Nephron (organoid): ENCODE measurements around the gene ETS1.

Source experiments
- H3K27ac Mint-ChIP-seq, 3 experiments: 2 replicates each; pipeline ENCODE4 v1.8.0; 2020; ENCODE audit warnings: mixed read lengths in 3 of 3, mild to moderate bottlenecking in 2 of 3, moderate library complexity in 1 of 3
- H3K27me3 Mint-ChIP-seq: 2 replicates; pipeline ENCODE4 v1.8.0; 2021; ENCODE audit warnings: low read depth, mild to moderate bottlenecking, moderate library complexity, mixed read lengths
- H3K36me3 Mint-ChIP-seq: 2 replicates; pipeline ENCODE4 v1.8.0; 2020; ENCODE audit warnings: low read depth, mixed read lengths
- H3K4me1 Mint-ChIP-seq: 2 replicates; pipeline ENCODE4 v1.8.0; 2020; ENCODE audit warnings: mixed read lengths
- H3K4me3 Mint-ChIP-seq, 3 experiments: 2 replicates each; pipeline ENCODE4 v1.8.0; 2020; ENCODE audit warnings: mild to moderate bottlenecking in 3 of 3, mixed read lengths in 3 of 3, moderate library complexity in 2 of 3
- H3K9me3 Mint-ChIP-seq: 2 replicates; pipeline ENCODE4 v1.8.0; 2020; ENCODE audit warnings: mixed read lengths
- CTCF ChIP-seq, 3 experiments: fragments of 200-600 bp; sonication (generic); IDR thresholded peaks; one replicate each; pipeline ENCODE4 v1.5.0; 2021; ENCODE audit warnings: antibody characterized with exemption in 3 of 3; ENCODE audit not compliant: unreplicated experiment in 3 of 3

ETS1 gene

GRCh38 chr11:128411150-128411549 is 176.2 kb downstream of the ETS1 start:
- Mint-ChIP-seq H3K4me3 (no peak overlapping the region), H3K9me3 (no peaks in the 10 kb centered on the region), H3K27me3 (peaks cover 4% of the 10 kb centered on the region), H3K4me1 (peaks cover 44% of the 10 kb centered on the region), H3K27ac (peak overlapping the region in 1 of 3 experiments; percentile 36), H3K36me3 (no peaks in the 10 kb centered on the region)
- TF ChIP-seq CTCF (IDR thresholded peaks at IDR 0.05; ENCODE audit: unreplicated experiment in 3 of 3) = no peak

- Mint-ChIP-seq H3K36me3 (no peaks in the 10 kb centered on the region), H3K4me3 (no peak overlapping the region), H3K27me3 (peaks cover 4% of the 10 kb centered on the region), H3K4me1 (peaks cover 55% of the 10 kb centered on the region), H3K27ac (peak overlapping the region; percentile 36 to 72 (median 58)), H3K9me3 (no peaks in the 10 kb centered on the region)
- no peak for TF ChIP-seq CTCF (IDR thresholded peaks at IDR 0.05; ENCODE audit: unreplicated experiment in 3 of 3)
Measured at GRCh38 chr11:128409476-128409875, 177.9 kb downstream of the ETS1 start.
